Measurements from ENCODE around the gene RABEPK.
"Not testable (repeated sequence)": the region's sequence is repeated elsewhere in the genome, so short reads cannot be mapped to it uniquely, and the experiment has no call there.

The RABEPK gene

DNA sequence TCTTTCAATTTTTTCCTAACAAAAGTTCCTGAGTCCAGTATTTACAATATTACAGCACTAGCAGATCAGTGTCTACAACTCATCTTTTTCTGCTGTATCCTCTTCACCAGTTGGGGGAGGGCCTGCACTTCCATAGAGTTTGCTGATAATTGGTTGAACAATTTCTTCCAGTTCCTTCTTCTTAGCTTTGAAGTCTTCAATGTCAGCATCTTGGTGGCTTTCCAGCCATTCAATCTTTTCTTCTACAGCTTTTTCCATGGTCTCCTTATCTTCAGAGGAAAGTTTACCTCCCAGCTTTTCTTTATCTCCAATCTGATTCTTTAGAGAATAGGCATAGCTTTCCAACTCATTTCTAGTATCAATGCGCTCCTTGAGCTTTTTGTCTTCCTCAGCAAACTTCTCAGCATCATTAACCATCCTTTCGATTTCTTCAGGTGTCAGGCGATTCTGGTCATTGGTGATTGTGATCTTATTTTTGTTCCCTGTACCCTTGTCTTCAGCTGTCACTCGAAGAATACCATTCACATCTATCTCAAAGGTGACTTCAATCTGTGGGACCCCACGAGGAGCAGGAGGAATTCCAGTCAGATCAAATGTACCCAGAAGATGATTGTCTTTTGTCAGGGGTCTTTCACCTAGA lies 36.3 kb downstream of the RABEPK start:
- not testable (repeated sequence) for H3K4me1 ChIP-seq (ENCODE audit: control insufficient read depth, insufficient read depth, low read length); H3K27me3 ChIP-seq (ENCODE audit: control insufficient read depth, insufficient read depth, low read length); H3K4me3 ChIP-seq (ENCODE audit: low read length); H3K9me3 ChIP-seq (ENCODE audit: control insufficient read depth, insufficient read depth, low read length); DNase-seq (ENCODE audit: low read depth, low spot score); H3K27ac ChIP-seq (ENCODE audit: low read length)
- peaks cover 19% of the 10 kb centered on the region; the same call in 1 of the 2 replicates for H3K36me3 ChIP-seq (ENCODE audit: control insufficient read depth, insufficient read depth, low read length)
- no CpG with 5 or more reads among the region's 5 CpGs for WGBS (ENCODE audit: insufficient coverage, insufficient read length)

DNA sequence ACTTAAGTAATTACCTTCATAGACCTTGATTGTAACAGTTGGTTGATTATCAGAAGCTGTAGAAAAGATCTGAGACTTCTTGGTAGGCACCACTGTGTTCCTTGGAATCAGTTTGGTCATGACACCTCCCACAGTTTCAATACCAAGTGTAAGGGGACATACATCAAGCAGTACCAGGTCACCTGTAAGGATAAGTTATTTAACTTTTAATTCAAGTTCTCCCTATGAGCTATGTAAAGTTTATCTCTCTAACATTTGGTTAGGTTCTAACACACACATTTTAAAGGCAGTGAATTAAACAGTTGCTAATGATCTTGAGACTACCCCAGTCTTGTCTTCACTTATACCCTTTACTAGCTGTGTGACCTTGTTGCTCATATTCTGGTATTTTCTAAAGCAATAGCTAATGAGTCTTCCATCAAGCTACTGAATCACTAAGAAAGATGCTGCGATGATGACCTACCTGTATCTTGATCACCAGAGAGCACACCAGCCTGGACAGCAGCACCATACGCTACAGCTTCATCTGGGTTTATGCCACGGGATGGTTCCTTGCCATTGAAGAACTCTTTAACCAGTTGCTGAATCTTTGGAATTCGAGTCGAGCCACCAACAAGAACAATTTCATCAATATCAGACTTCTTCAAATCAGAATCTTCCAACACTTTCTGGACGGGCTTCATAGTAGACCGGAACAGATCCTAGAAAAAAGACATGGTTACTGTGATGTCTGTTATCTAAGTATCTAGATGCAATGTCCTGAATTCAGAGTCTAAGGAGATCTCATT lies 38.0 kb downstream of the RABEPK start:
- H3K4me1 ChIP-seq (ENCODE audit: control insufficient read depth, insufficient read depth, low read length), result no peaks in the 10 kb centered on the region
- no CpG with 5 or more reads among the region's 7 CpGs for WGBS (ENCODE audit: insufficient coverage, insufficient read length)
- H3K27me3 ChIP-seq (ENCODE audit: control insufficient read depth, insufficient read depth, low read length), result no peaks in the 10 kb centered on the region
- DNase-seq (ENCODE audit: low read depth, low spot score), result no peak
- H3K9me3 ChIP-seq (ENCODE audit: control insufficient read depth, insufficient read depth, low read length), result no peaks in the 10 kb centered on the region
- H3K4me3 ChIP-seq (ENCODE audit: low read length), result no peak overlapping the region
- H3K36me3 ChIP-seq (ENCODE audit: control insufficient read depth, insufficient read depth, low read length), result peaks cover 19% of the 10 kb centered on the region; the same call in 1 of the 2 replicates
- no peak overlapping the region for H3K27ac ChIP-seq (ENCODE audit: low read length)

DNA sequence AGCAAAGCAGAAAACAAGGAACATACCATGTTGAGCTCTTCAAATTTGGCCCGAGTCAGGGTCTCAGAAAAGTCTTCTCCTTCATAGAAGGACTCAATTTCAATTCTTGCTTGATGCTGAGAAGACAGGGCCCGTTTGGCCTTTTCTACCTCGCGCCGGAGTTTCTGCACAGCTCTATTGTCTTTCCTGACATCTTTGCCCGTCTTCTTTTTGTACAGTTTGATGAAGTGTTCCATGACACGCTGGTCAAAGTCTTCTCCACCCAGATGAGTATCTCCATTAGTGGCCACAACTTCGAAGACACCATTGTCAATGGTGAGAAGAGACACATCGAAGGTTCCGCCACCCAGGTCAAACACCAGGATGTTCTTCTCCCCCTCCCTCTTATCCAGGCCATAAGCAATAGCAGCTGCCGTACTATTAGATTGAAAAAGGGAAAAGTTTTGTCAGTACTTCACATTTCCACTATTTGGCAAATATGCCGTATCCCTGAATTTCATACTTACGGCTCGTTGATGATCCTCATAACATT lies 38.6 kb downstream of the RABEPK start:
- no peaks in the 10 kb centered on the region for H3K27me3 ChIP-seq (ENCODE audit: control insufficient read depth, insufficient read depth, low read length)
- no peak for DNase-seq (ENCODE audit: low read depth, low spot score)
- H3K4me1 ChIP-seq (ENCODE audit: control insufficient read depth, insufficient read depth, low read length), result no peaks in the 10 kb centered on the region
- no peak overlapping the region for H3K4me3 ChIP-seq (ENCODE audit: low read length)
- no peak overlapping the region for H3K27ac ChIP-seq (ENCODE audit: low read length)
- H3K36me3 ChIP-seq (ENCODE audit: control insufficient read depth, insufficient read depth, low read length), result peaks cover 19% of the 10 kb centered on the region; the same call in 1 of the 2 replicates
- WGBS (ENCODE audit: insufficient coverage, insufficient read length), result no CpG with 5 or more reads among the region's 14 CpGs
- H3K9me3 ChIP-seq (ENCODE audit: control insufficient read depth, insufficient read depth, low read length), result no peaks in the 10 kb centered on the region

DNA sequence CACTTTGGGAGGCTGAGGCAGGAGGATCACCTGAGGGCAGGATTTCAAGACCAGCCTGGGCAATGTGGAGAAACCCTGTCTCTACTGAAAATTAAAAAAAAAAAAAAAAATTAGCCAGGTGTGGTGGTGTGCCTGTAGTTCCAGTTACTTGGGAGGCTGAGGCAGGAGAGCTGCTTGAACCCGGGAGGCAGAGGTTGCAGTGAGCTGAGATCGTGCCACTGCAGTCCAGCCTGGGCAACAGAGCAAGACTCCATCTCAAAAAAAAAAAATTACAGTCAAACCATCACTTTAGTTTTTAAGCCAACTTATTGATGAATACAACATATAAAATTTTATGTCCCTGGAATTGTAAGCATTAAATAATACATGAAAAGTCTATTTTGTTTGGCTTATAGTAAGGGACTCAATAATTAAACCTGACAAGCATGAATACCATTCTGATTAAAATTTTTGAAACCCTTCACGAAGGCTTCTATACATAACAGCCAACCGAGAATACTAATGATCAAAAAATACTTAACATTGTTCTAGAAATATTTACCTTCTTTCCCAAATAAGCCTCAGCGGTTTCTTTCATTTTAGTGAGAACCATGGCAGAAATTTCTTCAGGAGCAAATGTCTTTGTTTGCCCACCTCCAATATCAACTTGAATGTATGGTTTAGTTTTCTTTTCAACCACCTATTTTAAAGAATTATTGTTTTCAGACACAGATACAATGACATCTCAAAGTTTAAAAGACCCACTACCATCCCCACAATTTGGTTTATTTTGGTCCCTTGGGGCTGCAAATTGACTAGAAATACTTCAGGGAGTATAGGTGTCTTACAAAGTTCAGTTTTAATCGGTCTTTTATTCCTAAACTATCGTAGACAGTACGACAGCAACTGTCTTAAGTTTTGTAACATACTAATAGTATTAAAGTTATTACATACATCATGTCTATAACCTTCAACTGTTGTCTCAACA lies 39.6 kb downstream of the RABEPK start:
- H3K4me3 ChIP-seq (ENCODE audit: low read length), result peak overlapping the region; percentile 95; the same call in 1 of the 2 replicates
- peaks cover 19% of the 10 kb centered on the region; the same call in 1 of the 2 replicates for H3K36me3 ChIP-seq (ENCODE audit: control insufficient read depth, insufficient read depth, low read length)
- no peak overlapping the region for H3K27ac ChIP-seq (ENCODE audit: low read length)
- DNase-seq (ENCODE audit: low read depth, low spot score), result no peak
- no peaks in the 10 kb centered on the region for H3K4me1 ChIP-seq (ENCODE audit: control insufficient read depth, insufficient read depth, low read length)
- H3K27me3 ChIP-seq (ENCODE audit: control insufficient read depth, insufficient read depth, low read length), result no peaks in the 10 kb centered on the region
- no CpG with 5 or more reads among the region's 8 CpGs for WGBS (ENCODE audit: insufficient coverage, insufficient read length)
- no peaks in the 10 kb centered on the region for H3K9me3 ChIP-seq (ENCODE audit: control insufficient read depth, insufficient read depth, low read length)

DNA sequence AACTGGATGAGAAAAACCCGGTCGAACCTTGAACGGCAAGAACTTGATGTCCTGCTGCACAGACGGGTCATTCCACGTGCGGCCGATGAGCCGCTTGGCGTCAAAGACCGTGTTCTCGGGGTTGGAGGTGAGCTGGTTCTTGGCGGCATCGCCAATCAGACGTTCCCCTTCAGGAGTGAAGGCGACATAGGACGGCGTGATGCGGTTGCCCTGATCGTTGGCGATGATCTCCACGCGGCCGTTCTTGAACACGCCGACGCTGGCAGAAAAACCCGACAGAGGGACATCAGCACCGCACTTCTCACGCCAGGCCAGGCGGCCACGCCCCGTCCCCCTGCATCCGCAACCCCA lies 40.3 kb downstream of the RABEPK start:
- H3K4me1 ChIP-seq (ENCODE audit: control insufficient read depth, insufficient read depth, low read length), result no peaks in the 10 kb centered on the region
- DNase-seq (ENCODE audit: low read depth, low spot score), result no peak
- no peak overlapping the region for H3K27ac ChIP-seq (ENCODE audit: low read length)
- no CpG with 5 or more reads among the region's 33 CpGs for WGBS (ENCODE audit: insufficient coverage, insufficient read length)
- no peaks in the 10 kb centered on the region for H3K27me3 ChIP-seq (ENCODE audit: control insufficient read depth, insufficient read depth, low read length)
- peaks cover 16% of the 10 kb centered on the region; the same call in 1 of the 2 replicates for H3K36me3 ChIP-seq (ENCODE audit: control insufficient read depth, insufficient read depth, low read length)
- peak overlapping the region; percentile 95 for H3K4me3 ChIP-seq (ENCODE audit: low read length)
- H3K9me3 ChIP-seq (ENCODE audit: control insufficient read depth, insufficient read depth, low read length), result no peaks in the 10 kb centered on the region

DNA sequence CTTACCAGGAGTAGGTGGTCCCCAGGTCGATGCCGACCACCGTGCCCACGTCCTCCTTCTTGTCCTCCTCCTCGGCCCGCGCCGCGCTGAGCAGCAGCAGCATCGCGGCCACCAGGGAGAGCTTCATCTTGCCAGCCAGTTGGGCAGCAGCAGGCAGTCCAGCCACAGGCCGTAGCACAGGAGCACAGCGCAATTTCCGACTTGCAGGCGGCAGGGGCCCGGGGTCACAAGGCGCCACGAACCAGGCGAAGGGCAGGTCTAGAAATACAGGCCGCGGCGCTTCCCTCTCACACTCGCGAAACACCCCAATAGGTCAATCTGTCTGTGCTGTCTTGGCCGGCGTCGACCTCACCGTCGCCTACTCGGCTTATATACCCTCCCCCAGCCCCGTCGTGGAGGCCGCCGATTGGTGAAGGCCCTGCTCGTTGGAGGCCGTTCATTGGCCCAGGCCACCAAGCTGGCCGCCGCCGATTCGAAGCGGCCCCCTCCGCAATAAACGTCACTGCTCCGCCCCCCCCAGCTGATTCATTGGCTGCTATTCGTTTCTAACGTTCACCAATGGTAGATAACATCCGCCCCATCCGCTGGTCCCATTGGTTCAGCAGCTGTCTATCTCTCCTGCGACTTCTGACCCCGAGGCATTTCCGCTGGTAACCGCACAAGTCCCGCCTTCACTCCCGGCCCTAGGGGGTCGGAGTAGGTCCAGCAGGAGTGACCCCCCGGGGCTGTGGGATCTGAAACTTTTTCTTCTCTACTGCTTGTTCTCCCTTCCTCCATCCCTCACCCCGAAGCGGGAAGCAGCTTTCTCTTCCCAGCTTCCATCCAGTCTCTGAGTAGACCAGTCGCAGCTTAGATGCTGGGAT lies 40.9 kb downstream of the RABEPK start, which contains the start of gene HSPA5:
HSPA5 (minus strand) TSS at position 344 of the 863 bp plus-strand sequence; CDS start at position 127, 217 bp downstream.
- H3K36me3 ChIP-seq (ENCODE audit: control insufficient read depth, insufficient read depth, low read length), result peaks cover 16% of the 10 kb centered on the region; the same call in 1 of the 2 replicates
- H3K27ac ChIP-seq (ENCODE audit: low read length), result no peak within 1 kb of the TSS
- WGBS (ENCODE audit: insufficient coverage, insufficient read length), result no CpG with 5 or more reads among the region's 59 CpGs
- peak within 1 kb of the TSS; percentile 95 for H3K4me3 ChIP-seq (ENCODE audit: low read length)
- H3K27me3 ChIP-seq (ENCODE audit: control insufficient read depth, insufficient read depth, low read length), result no peaks in the 10 kb centered on the region
- peak; percentile 100 for DNase-seq (ENCODE audit: low read depth, low spot score)
- H3K4me1 ChIP-seq (ENCODE audit: control insufficient read depth, insufficient read depth, low read length), result no peaks in the 10 kb centered on the region
- H3K9me3 ChIP-seq (ENCODE audit: control insufficient read depth, insufficient read depth, low read length), result no peaks in the 10 kb centered on the region

DNA sequence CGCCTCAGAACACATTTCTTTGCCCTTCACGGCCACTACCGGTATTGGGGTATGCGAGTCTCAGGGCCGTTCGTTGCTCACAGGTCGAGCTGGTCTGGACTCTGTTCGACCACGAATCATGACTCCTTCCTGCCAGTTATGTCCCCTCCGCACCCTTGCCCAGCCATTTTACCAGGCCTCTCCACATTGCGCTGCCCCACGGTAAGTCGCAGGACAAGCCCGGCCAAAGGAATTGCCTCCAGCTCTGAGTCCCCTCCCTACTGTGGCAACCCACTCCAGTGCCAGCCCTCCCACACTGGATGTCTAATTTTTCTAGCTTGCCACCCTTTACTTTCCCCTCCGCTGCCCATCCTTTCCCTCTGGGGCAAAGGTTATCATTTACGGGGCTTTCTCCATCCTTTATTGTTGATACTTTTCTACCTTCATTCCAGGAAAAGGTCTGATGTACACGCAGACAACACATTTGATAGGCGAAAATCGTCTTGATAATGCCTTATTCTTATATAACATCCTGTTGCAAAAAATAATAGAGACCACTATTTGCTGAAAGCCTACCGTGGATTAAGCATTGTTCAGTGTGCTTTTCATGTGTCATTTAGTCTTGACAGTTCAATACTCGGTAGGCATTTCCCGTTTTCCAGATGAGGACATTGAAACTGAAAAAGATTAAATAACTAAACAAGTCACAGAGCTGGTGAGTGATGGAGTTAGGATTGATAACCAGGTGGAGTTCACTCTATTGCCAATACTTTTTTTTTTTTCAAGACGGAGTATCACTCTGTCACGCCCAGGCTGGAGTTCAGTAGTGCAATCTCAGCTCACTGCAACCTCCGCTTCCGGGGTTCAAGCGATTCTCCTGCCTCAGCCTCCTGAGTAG lies 41.8 kb downstream of the RABEPK start:
- Histone ChIP-seq H3K27ac (ENCODE audit: low read length) (no peak overlapping the region), H3K4me1 (ENCODE audit: control insufficient read depth, insufficient read depth, low read length) (no peaks in the 10 kb centered on the region), H3K9me3 (ENCODE audit: control insufficient read depth, insufficient read depth, low read length) (no peaks in the 10 kb centered on the region), H3K4me3 (ENCODE audit: low read length) (peak overlapping the region; percentile 89), H3K27me3 (ENCODE audit: control insufficient read depth, insufficient read depth, low read length) (no peaks in the 10 kb centered on the region), H3K36me3 (ENCODE audit: control insufficient read depth, insufficient read depth, low read length) (peaks cover 12% of the 10 kb centered on the region; the same call in 1 of the 2 replicates)
- no peak for DNase-seq (ENCODE audit: low read depth, low spot score)
- no CpG with 5 or more reads among the region's 27 CpGs for WGBS (ENCODE audit: insufficient coverage, insufficient read length)

DNA sequence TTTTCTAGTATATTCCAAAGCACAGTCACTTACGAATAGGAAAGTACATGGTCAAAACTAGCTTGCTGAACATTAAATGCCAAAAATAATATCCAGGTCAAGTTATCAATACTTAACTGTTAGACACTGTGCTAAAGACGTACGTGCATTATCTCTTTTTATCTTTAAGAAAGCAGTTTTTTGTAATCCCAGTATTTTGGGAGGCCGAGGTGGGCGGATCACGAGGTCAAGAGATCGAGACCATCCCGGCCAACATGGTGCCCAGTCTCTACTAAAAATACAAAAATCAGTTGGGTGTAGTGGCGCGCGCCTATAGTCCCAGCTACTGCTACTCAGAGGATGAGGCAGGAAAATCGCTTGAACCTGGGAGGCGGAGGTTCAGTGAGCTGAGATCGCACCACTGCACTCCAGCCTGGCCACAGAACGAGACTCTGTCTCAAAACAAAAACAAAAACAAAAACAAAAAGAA lies 43.5 kb downstream of the RABEPK start:
- Histone ChIP-seq H3K9me3 (ENCODE audit: control insufficient read depth, insufficient read depth, low read length) (no peaks in the 10 kb centered on the region), H3K4me3 (ENCODE audit: low read length) (no peak overlapping the region), H3K27ac (ENCODE audit: low read length) (no peak overlapping the region)

DNA sequence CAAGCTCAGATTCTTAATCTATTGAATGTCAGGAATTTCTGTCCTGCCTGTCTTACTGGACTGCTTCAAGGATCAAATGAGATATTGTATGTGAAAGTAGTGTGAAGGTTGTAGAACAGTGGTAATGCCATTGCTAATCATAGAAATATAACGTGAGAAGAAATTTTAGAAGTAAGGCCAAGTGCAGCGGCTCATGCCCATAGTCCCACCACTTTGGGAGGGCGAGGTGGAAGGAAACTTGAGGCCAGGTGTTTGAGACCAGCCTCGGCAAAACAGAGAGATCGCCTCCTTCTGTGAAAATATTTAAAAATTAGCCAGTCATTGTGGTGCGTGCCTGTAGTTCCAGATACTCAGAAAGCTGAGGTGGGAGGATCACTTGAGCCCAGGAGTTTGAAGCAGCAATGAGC lies 45.9 kb downstream of the RABEPK start:
- Histone ChIP-seq H3K4me1 (ENCODE audit: control insufficient read depth, insufficient read depth, low read length) (no peaks in the 10 kb centered on the region), H3K27me3 (ENCODE audit: control insufficient read depth, insufficient read depth, low read length) (no peaks in the 10 kb centered on the region), H3K9me3 (ENCODE audit: control insufficient read depth, insufficient read depth, low read length) (no peaks in the 10 kb centered on the region), H3K4me3 (ENCODE audit: low read length) (no peak overlapping the region), H3K36me3 (ENCODE audit: control insufficient read depth, insufficient read depth, low read length) (no peaks in the 10 kb centered on the region), H3K27ac (ENCODE audit: low read length) (no peak overlapping the region)
- no peak for DNase-seq (ENCODE audit: low read depth, low spot score)
- 100% methylated on average over 1 of the region's 6 CpGs for WGBS (ENCODE audit: insufficient coverage, insufficient read length)

More for the DNA sequence above, 43.5 kb downstream of the RABEPK start:
- WGBS (ENCODE audit: insufficient coverage, insufficient read length), result no CpG with 5 or more reads among the region's 15 CpGs
- no peak for DNase-seq (ENCODE audit: low read depth, low spot score)
- Histone ChIP-seq H3K4me1 (ENCODE audit: control insufficient read depth, insufficient read depth, low read length) (no peaks in the 10 kb centered on the region), H3K27me3 (ENCODE audit: control insufficient read depth, insufficient read depth, low read length) (no peaks in the 10 kb centered on the region), H3K36me3 (ENCODE audit: control insufficient read depth, insufficient read depth, low read length) (peaks cover 4% of the 10 kb centered on the region; the same call in 1 of the 2 replicates)

Measured in iPS DF 6.9 (cell line).